Stimulated activated CD4-positive, alpha-beta T cell treated with anti-CD3 and anti-CD28 coated beads, Interleukin-4, amount 100 ng/mL, for 4 hours (primary cell): ENCODE results near the gene PDIA2.
A peak's percentile ranks its signal among the peaks of the same experiment; 100 is the strongest.
"Not testable (repeated sequence)": the region's sequence is repeated elsewhere in the genome, so short reads cannot be mapped to it uniquely, and the experiment has no call there.

Experiments used
- DNase-seq, 2 experiments: peaks; one replicate each; pipeline ENCODE4 v3.0.0-alpha.2; 2020

The PDIA2 gene, protein sequence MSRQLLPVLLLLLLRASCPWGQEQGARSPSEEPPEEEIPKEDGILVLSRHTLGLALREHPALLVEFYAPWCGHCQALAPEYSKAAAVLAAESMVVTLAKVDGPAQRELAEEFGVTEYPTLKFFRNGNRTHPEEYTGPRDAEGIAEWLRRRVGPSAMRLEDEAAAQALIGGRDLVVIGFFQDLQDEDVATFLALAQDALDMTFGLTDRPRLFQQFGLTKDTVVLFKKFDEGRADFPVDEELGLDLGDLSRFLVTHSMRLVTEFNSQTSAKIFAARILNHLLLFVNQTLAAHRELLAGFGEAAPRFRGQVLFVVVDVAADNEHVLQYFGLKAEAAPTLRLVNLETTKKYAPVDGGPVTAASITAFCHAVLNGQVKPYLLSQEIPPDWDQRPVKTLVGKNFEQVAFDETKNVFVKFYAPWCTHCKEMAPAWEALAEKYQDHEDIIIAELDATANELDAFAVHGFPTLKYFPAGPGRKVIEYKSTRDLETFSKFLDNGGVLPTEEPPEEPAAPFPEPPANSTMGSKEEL

DNA sequence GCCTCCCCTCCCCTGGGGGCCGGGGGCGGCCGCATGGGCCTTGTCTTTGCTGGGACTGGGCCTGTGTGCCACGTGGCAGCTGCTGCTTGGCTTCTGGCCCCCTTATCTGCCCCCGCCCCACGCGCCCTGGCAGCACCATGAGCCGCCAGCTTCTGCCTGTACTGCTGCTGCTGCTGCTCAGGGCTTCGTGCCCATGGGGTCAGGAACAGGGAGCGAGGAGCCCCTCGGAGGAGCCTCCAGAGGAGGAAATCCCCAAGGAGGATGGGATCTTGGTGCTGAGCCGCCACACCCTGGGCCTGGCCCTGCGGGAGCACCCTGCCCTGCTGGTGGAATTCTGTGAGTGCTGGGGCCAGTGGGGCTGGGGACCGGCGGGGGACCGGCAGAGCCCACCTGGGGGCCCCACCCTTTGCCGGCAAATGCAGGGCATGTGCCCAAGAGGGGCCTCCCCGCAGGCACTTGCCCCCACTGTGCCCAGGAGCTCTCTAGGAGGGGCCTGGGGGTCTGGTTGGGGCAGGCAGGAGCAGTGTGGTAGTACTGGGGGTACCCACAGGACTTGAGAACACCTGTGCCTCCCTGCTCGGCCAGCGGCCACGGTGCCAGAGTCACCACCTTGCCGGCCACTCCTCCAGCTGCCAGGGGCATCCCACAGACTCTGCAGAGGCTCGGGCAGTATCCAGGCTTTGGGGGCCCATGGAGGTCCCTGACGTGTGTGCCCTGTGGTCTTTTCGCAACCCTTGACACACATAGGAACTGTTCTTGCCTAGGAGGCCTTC is at the start of gene PDIA2:
PDIA2 (plus strand) TSS at position 132 of the 773 bp plus-strand sequence; CDS start at position 138, 6 bp downstream.
- DNase-seq, result no peak

DNA sequence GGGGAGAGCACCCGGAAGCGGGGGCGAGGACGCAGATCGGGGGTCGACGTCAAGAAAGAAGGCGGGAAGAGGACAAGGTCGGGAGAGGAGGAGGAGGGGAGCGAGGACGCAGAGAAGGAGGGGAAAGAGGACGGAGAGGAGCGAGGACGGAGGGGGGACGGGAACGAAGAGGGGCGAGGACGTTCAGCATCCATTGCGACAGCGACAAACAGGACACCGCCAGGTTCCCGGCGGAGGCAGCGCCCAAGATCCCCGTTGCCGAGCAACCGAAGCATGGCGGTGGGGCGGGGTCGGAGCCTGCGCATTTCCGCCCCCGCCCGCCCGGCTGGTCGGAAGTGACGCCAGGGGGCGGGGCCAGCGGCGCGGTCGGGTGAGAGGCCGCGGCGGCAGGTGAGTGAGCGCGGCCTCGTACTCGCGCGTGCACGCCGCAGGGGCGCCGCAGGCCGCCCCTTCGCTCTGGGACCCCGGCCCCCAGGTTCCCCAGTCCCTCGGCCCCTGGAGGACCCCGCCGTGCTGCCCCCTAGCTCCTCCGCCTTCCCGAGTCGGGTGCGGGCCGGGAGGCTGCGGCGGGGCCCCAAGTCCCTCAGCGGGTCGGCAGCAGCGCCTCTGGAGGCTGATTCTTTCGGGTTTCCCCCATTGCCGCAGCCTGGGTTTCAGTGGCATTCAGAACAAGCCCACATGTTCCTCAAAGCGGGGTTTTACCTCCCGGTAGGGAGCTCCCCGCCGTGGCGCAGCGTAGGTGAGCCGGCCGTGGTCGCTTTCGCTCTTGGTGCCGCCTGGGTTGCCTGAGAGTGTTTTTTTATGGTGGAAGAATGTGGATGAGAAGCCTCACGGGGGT is 48.3 kb upstream of the PDIA2 start, which contains the start of gene FAM234A:
FAM234A (plus strand) TSS at position 354 of the 838 bp plus-strand sequence. CDS start 19,593 bp downstream, outside the sequence.
- DNase-seq, result peak; percentile 93 to 97

DNA sequence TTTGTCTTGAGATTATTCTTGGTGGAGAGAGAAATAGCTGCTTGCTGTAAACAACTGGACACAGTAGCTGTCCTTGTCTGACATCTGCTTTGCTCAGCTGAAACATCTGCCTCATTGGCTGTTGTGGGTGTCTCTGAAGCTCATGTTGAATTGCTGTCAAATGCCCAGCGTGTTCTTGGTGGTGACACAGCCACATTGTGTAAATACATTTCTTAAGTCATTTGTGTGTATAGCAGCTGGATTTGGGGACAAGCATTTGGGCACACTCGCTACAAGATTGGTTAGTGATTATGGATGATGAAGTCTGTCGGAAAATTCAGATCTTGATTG is 43.1 kb upstream of the PDIA2 start:
- no peak for DNase-seq

DNA sequence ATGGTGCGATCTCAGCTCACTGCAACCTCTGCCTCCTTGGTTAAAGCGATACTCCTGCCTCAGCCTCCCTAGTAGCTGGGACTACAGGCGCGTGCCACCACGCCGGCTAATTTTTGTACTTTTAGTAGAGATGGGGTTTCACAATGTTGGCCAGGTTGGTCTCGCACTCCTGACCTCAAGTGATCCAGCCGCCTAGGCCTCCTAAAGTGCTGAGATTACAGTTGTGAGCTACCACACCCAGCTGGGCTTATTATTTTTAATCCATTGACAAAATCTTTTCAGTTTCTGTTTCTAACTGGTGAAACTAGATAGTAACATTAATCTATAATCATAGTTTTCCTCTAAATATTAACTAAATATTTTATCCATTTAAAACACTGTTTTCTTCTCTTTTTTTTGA is 42.4 kb upstream of the PDIA2 start:
- no peak for DNase-seq

DNA sequence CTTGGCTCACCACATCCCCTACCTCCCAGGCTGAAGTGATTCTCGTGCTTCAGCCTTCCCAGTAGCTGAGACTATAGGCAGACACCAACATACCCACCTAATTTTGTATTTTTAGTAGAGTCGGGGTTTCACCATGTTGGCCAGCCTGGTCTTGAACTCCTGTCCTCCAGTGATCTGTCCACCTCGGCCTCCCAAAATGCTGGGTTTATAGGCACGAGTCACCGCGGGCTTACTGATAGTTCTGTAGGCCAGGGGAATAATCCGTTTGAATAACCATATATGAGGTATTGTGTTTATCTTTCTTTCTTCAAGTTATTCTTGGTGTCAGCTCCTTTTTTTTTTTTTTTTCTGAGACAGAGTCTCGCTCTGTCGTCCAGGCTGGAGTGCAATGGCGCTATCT is 40.7 kb upstream of the PDIA2 start:
- no peak for DNase-seq

DNA sequence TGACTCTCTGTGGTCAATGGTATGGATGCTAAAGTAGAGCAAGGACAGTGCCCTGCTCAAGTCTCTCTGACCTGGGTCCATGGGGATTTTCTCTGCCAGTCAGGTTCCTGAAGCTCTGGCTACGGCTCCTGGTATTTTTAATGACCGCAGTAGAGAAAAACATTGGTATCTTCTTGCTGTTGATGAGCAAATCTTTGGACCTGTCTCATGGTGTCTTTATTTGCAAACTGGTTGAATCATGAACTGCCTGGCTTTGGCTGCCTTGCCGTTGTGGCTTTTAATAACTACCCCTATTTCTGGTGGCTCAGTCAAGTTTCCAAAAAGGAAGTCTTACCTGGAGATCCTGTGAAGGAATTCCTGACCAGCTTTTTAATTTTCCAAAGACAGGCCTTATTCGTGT is 39.6 kb upstream of the PDIA2 start:
- DNase-seq, result no peak

DNA sequence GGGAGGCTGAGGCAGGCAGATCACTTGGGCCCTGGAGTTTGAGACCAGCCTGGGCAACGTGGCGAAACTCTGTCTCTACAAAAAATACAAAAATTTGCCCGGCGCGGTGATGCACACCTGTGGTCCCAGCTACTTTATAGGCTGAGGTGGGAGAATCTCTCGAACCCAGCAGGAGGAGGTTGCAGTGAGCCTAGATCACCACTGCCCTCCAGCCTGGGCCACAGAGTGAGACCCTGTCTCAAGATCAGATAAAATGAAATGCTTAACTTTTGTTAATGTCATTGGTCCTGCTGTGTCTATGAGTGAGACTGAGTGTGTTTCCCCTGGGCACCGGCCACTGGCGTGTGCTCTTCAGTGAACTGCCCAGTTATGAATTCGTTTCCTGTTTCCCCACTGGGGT is 37.9 kb upstream of the PDIA2 start:
- no peak for DNase-seq

DNA sequence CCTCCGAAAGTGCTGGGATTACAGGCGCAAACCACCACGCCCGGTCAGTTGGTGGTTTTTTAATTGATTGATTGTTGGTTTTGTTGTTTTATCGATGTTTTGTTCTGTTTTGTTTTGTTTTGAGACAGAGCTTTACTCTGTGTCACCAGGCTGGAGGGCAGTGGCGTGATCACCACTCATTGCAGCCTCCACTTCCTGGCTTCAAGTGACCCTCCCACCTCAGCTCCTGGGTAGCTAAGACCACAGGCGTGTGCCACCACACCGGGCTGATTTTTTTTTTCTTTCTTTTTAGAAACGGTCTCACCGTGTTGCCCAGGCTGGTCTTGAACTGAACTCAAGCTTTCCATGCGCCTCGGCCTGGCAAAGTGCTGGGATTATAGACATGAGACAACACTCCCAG is 35.9 kb upstream of the PDIA2 start:
- DNase-seq, result no peak

DNA sequence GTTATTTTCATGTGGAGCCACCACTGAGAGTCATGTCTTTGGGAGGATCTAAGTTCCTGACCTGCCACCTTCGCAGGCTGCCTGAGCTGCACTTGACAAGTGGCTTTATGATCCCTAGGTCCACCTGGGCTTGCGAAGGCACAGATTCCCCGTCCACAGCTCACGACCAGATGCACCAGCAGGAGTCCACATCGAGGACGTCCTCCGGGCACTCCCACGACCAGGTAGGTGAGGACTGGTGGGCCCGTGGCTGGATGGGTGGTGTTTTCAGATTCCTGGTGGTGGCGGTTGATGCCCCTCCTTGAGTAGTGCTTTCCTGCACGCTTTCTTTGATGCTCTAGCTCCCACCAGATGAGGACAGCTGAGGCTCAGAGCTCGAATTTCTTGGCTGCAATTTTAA is 33.5 kb upstream of the PDIA2 start:
- no peak for DNase-seq

DNA sequence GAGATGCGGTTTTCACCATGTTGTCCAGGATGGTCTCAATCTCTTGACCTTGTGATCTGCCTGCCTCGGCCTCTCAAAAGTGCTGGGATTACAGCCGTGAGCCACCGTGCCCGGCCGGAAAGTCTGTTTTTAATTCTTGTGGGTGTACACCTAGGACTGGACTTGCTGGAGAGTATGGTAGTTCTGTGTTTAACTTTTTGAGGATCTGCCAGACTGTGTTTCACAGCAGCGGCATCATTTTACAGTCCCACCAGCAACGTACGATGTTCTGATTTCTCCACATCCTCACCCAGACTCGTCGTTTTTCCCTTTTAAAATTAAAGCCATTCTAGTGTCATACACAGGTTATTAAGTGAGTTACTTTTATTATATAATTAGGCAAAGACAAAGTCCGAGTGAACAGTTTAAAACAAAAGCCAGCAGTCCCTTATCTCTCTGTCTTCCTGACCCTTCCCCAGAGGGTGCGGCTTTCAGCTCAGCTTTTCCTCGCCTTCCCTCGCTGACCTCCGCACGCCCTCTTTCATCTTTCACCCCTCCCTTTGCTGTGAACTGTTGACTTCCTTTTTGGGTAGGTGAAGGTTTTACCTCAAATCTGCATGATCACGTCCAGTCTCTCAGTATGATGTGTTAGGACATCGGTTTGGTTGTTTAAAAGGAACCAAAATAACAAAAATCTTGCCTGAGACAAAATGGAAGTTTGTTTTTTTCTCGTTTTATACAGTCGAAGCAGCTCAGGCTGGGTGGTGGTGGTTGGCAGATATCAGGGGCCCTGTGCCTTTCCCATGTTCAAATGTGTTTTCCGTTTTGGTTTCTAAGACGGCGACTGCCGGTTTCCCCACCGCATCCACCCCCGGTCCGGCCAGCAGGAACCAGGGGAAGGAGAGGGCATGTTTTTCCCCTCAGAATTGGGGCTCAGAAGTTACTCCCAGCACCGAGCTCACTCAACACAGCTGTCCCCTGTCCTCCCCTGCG is 30.3 kb upstream of the PDIA2 start:
- DNase-seq, result peak in 1 of 2 experiments; percentile 12

DNA sequence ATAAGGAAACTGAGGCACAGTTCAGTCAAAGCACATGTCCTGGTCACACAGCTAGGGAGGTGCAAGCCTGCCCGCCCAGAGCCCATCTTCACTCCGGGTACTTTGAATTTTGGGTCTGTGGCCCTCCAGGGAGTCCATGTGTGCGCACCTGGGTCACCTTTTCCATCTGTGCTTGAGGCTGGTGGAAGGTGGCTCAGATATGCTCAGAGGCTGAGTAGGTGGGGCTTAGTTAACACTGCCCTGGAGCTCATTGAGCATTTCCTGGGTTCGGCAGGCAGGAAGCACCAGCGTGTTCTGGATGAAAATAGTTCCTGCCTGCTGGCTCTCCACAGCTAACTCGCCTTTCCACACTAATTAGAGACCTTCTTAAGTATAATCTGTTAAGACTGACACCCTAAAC is 29.1 kb upstream of the PDIA2 start:
- peak in 1 of 2 experiments; percentile 19 for DNase-seq

DNA sequence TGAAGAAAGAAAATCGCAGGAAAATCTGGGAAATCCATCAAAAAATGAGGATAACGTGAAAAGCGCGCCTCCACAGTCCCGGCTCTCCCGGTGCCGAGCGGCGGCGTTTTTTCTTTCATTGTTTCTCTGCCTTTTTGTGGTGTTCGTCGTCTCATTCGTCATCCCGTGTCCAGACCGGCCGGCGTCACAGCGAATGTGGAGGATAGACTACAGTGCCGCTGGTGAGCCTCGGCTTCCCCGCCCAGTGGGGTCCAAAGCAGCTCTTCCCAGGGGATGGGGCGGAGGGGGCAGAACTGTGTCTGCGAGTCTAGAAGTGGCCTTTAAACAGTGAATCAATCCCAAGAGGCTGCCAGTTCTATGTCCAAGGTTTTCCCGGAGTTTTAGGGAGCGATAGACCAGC is 28.5 kb upstream of the PDIA2 start:
- no peak for DNase-seq

DNA sequence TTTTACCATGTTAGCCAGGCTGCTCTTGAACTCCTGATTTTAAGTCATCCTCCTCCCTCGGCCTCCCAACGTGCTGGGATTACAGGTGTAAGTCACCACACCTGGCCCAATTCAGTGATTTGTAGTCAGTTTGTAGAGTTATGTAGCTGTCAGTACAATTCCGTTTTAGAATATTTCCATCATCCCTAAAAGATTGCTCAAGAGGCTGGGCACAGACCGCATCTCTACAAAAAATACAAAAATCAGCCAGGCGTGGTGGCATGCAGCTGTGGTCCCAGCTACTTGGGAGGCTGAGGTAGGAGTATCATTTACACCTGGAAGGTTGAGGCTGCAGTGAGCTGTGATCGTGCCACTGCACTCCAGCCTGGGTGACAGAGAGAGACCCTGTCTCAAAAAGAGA is 27.8 kb upstream of the PDIA2 start:
- DNase-seq, result no peak

DNA sequence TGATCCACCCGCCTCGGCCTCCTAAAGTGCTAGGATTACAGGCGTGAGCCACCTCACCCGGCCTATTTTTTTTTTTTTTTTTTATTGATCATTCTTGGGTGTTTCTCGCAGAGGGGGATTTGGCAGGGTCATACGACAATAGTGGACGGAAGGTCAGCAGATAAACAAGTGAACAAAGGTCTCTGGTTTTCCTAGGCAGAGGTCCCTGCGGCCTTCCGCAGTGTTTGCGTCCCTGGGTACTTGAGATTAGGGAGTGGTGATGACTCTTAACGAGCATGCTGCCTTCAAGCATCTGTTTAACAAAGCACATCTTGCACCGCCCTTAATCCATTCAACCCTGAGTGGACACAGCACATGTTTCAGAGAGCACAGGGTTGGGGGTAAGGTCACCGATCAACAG is 24.9 kb upstream of the PDIA2 start:
- not testable (repeated sequence) for DNase-seq

DNA sequence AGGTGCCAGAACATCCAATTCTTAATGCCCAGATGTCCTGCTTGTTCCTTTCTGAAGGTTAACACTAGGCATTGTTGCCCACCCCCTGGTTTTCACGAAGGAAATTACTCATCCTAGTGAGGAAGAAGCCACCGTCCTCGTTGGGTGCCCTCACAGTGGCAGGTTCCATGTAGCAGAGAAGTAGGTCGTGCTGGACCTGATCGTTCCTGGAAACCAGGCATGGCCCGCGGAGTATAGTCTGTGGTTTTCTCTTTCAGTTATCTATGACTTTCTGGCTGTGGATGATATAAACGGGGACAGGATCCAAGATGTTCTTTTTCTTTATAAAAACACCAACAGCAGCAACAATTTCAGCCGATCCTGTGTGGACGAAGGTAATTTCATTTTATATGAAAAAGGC is 23.7 kb upstream of the PDIA2 start:
- DNase-seq, result no peak

DNA sequence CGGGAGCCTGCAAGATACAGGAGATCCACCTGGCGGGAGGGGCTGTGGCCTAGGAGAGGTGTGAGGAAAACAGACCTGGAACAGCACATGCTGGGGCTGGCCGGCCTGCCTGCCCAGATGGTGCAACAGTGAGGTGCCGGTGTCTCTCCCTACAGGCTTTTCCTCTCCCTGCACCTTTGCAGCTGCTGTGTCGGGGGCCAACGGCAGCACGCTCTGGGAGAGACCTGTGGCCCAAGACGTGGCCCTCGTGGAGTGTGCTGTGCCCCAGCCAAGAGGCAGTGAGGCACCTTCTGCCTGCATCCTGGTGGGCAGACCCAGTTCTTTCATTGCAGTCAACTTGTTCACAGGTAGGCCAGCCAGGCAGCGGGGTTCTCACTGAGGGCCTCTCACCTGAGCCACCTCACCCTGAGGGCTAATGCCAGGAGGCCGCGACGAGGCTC is 23.1 kb upstream of the PDIA2 start:
- DNase-seq, result no peak

DNA sequence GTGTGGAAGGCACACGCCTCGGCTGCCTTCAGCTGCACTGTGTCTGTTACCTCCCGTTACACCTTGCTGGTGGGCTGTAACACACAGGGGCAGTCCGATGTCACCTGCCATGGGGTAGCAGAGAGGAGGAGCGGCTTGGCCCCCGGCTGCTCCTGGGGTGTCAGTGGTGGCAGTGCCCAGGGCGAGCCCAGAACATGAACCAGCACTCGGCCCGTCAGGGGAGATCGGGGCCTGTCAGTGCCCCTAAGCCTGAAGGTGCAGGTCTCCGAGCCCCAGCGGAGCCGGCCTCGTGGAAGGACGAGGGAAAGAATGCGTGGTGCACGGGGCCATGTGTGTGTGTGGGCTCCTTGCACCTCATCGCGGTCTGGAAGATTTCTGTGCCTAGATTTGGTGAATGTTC is 22.6 kb upstream of the PDIA2 start:
- no peak for DNase-seq

DNA sequence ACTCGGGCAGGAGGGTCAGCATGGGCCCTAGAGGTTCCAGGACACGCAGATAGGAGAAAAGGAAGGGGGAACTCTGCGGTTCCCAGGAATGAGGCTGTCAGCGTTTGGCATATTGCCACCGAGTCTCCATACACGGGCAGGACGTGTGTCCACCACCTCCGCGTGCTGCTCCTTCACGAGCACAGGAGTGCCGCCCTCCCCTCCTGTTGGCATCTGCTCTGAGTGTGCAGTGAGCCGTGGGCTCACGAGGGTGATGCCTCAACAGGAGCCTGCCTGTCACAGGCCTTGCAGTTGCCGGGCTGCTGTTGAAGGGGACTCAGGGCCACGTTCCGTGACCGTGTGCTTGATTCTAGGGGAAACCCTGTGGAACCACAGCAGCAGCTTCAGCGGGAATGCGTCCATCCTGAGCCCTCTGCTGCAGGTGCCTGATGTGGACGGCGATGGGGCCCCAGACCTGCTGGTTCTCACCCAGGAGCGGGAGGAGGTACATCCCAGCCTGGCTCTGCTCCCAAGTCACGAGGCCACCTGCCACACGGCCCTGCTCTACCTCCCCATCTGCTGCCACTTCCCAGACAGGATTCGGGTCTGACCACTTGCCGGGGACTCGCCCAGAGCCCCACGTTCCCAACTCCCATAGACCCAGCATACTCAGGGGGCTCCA is 21.8 kb upstream of the PDIA2 start:
- DNase-seq, result no peak

DNA sequence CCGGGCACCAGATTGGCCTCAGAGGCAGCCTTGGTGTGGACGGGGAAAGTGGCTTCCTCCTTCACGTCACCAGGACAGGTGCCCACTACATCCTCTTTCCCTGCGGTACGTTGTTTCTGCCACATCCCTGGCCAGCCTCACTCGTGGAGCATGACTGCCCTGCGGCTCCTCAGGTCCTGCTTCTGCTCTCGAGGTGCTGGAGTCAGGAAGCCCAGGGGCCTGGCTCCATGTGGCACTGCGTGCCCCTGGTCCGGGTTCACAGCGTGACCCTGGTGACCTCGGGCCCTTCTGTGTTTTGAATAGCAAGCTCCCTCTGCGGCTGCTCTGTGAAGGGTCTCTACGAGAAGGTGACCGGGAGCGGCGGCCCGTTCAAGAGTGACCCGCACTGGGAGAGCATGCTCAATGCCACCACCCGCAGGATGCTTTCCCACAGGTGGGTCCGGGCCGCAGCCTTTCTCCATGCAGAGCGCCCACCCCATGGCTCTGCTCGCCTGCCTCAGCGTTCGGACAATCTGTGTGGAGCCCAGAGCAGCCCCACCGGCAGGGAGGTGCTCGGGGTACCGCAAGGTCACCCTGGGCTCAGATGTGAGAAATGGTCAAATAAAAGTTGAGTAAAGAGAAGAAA is 20.7 kb upstream of the PDIA2 start:
- no peak for DNase-seq

DNA sequence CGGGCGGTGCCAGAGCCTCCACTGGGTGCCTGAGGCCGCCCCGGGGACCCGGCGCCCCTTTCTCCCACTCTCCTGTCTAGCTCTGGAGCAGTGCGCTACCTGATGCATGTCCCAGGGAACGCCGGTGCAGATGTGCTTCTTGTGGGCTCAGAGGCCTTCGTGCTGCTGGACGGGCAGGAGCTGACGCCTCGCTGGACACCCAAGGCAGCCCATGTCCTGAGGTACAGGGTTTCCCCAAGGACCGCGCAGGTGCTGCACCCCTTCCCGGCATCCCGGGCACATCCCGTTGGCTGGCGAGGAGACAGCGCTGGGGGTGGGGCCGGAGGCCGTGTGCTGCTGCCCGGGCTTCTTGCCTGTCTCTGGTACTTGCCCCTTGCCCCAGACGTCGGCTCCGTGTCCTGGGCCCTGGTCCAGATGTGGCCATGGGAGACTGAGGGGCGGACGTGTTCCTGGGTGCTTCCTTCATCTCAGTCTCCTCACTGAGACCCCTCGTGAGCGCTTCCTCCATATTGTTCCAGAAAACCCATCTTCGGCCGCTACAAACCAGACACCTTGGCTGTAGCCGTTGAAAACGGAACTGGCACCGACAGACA is 19.7 kb upstream of the PDIA2 start:
- no peak for DNase-seq
